ENCODE measurements around the gene PSMB3.

Gene PSMB3

GRCh38 chr17:38797158-38797490 is 44.6 kb downstream of the PSMB3 start:
- DNase-seq (ENCODE audit: low read depth), result no peak

DNA sequence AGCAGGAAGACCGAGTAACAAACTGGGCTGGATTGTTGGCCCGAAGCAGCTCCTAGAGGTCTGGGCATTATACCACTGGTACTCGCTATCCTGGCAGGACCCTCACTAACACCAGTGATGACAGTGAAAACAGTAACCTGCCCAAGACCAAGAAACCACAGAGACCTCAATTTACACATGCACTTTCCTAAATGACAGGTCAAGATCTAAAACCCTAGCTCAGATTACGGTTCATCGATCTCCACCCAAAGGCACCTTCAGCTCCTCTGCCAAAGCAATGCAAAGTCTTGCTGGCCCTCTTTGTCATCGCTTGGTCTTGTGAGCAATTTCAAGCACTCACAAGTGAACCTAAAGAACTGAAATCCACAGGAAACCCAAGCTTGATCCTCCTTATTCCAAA is 45.3 kb downstream of the PSMB3 start:
- DNase-seq (ENCODE audit: low read depth), result no peak

DNA sequence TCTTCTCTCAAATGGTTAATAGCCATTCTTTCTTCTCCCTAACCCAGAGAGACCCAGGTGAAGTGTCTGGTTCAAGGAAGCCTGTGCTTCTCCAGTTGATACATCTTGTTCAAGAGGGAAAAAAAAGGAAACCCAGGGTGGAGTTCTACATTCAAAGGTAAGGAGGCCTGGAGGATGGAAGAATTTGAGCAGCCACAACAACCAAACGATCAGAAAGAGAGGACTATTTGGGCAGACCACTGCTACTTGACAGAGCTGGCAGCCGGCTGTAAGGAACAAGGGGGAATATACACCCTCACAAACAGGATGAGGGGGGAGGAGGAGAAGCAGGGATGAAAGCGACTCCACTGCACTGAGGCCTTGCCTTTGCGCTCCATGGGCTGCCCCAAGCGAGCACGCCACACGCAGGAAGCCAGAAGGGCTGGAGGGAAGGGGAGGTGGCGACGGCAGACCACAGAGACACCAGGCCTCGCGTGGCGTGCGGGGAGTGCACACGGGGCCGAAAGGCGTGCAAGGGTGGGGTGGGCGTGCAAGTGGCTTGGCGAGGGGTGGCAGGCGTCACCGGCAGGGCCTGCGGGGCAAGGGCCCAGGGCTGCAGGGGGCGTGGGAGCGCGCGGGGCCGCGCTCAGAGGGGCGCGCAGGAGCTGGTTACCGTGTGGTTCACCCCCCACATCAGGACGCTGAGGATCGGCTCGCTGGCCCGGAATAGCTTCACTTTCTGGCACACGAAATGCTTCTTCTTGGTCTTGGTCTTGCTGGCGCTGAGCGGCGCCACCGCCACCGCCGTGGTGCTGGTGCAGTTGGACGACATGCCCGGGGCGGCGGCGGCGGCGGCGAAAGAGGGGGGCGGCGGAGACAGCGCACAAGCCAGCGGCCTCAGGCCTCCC is 46.3 kb downstream of the PSMB3 start:
- DNase-seq (ENCODE audit: low read depth), result peak; percentile 27

GRCh38 chr17:38799501-38800236 is 47.1 kb downstream of the PSMB3 start, which contains the start of gene PIP4K2B:
PIP4K2B (minus strand) TSS chr17:38799556; CDS start chr17:38799424, 132 bp downstream.
- DNase-seq (ENCODE audit: low read depth), result peak; percentile 78

GRCh38 chr17:38800237-38800760 is 47.8 kb downstream of the PSMB3 start:
- no peak for DNase-seq (ENCODE audit: low read depth)

DNA sequence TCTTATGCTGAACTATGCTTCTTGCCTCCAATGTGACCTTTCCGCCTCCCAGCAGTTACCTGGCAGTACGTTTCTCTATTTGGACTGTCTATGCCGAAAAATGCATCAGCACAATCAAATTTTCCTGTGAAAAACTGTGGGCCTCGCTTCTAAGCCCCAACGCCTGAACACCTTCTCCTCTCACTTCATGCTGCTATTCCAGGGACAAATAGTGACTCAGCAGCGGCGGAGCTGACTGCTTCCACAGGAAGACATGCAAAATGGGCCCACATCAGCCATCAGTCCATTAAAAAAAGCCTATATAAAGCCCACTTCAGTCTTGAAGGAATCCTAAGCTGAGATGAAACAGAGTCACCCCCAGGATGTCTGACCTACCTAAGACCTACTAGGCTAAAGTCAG is 57.3 kb downstream of the PSMB3 start:
- DNase-seq (ENCODE audit: low read depth), result no peak
